ENCODE measurements around the gene AGGF1.
"Not testable (repeated sequence)": the region's sequence is repeated elsewhere in the genome, so short reads cannot be mapped to it uniquely, and the experiment has no call there.

AGGF1 gene

GRCh38 chr5:77087484-77088261, 57.5 kb downstream of the AGGF1 start:
- DNase-seq, result no peak

DNA sequence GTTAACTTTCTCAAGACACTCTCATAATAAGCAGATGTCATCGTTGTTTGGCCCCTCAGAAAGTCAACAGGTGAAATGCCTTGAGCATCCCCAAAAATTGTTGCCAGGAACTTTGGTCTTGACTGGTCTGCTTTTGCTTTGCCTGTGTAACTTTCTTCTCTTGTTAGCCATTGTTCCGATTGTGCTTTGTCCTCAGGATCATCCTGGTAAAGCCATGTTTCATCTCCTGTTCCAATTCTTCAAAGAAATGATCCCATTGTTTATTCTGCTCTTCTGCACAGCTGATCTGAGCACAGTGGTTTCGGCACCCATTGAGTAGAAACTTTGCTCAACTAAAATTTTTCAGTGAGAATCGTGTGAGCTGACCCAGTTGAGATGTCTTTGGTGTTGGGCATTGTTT, 65.0 kb downstream of the AGGF1 start:
- DNase-seq, result no peak

DNA sequence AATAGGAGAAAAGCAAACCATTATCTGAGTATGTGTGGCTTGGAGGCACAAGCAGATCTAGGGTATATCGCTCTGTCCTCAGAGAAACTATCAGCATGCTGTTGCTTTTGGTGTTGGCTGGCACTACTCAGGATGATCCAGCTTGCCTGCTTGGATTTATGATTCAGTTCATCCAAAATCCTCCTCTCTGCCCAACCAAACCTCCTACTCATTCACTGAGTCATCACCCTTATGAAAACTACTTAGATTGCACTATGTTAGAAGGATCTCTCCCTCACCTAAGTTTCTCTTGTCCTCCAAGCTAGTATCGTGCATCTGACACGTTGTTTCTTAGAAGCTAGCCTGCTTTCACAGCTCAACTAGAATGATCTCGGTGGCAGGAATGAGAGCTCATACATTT, 71.1 kb downstream of the AGGF1 start:
- DNase-seq, result no peak

DNA sequence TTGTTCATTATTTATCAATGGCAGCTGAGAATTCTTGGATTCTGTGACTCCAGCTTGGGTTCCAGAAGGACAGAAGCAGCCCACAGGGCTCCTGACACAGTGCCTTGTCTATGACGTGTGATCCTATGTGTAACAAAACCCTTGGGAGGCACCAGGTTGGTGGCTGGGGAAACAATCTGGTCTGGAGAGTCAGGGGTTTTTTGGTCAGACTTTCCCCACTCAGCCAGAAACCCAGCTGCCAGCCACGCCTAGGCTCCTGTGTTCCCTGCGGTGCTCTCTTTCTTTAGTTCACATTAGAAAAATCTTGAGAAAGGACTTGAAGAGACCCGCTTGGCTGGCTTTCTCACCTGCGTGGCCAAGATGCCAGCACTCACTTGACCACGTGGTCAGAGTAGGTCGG, 72.3 kb downstream of the AGGF1 start:
- no peak for DNase-seq

DNA sequence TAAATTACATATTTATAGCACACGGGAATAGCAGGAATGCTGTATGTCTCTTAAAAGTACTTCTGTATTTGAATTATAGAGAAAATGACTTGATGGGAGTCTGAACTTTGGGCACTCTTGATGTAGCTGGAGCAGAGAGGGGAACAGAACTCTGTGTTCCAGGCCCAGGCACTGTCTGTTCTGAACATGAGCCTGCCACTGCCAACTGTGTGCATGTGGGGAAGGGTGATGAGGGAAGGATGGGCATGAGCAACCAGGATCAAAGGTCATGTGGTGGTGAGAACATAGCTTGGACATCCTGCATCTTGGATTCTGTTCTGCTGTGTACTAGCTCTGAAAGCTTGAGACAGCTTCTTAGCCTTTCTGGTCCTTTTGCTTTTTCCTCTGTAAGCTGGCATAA, 73.3 kb downstream of the AGGF1 start:
- DNase-seq, result no peak

DNA sequence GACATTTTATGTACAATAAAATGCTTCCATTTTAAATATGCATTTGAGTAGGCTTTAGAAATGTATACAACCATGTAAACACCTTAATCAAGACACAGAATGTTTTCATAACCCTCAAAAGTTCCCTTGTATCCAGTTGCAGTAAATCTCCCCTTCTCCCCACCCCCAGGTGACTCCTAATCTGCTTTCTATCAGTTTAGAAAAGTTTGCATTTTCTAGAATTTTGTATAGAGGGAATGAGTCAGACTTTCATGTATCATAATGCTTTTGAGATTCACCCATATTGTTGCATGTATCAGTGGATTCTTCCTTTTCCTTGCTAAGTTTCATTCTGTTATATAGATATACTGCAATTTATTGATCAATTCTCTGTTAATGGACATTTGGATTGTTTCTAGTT, 74.6 kb downstream of the AGGF1 start:
- DNase-seq, result no peak

- not testable (repeated sequence) for DNase-seq
Observed at GRCh38 chr5:77107035-77107434, 76.8 kb downstream of the AGGF1 start.
